GM21528 (cell line): ENCODE results near the gene RAD18.

Experiments
- ATAC-seq: cut with Tn5 transposase; IDR thresholded peaks from one replicate; pipeline ENCODE4 v1.9.1; 2021; ENCODE audit warnings: mild to moderate bottlenecking, moderate library complexity; ENCODE audit not compliant: unreplicated experiment, low FRiP score

Gene RAD18

GRCh38 chr3:8870134-8870533 is 93.1 kb downstream of the RAD18 start:
- no peak for ATAC-seq

GRCh38 chr3:8869613-8870012 is 93.7 kb downstream of the RAD18 start:
- ATAC-seq, result no peak

GRCh38 chr3:8868996-8869395 is 94.3 kb downstream of the RAD18 start:
- ATAC-seq, result no peak

GRCh38 chr3:8867646-8868045 is 95.6 kb downstream of the RAD18 start:
- no peak for ATAC-seq

- ATAC-seq, result no peak
Measured at GRCh38 chr3:8865697-8866096, 97.6 kb downstream of the RAD18 start.

- no peak for ATAC-seq
Measured at GRCh38 chr3:8864402-8865350, 98.6 kb downstream of the RAD18 start.

- no peak for ATAC-seq
Measured at GRCh38 chr3:8863891-8864290, 99.4 kb downstream of the RAD18 start.

- no peak for ATAC-seq
Measured at GRCh38 chr3:8857720-8858367, 105.4 kb downstream of the RAD18 start.

- no peak for ATAC-seq
Measured at GRCh38 chr3:8856721-8857120, 106.6 kb downstream of the RAD18 start.

GRCh38 chr3:8856071-8856470 is 107.2 kb downstream of the RAD18 start:
- ATAC-seq, result no peak

GRCh38 chr3:8854656-8855055 is 108.6 kb downstream of the RAD18 start:
- ATAC-seq, result no peak

- no peak for ATAC-seq
Measured at GRCh38 chr3:8853081-8853480, 110.2 kb downstream of the RAD18 start.

- ATAC-seq, result no peak
Measured at GRCh38 chr3:8852511-8852910, 110.8 kb downstream of the RAD18 start.

- ATAC-seq, result no peak
Measured at GRCh38 chr3:8851703-8852102, 111.6 kb downstream of the RAD18 start.

- no peak for ATAC-seq
Measured at GRCh38 chr3:8848696-8849131, 114.6 kb downstream of the RAD18 start.

GRCh38 chr3:8847317-8847716 is 116.0 kb downstream of the RAD18 start:
- no peak for ATAC-seq

GRCh38 chr3:8846176-8846575 is 117.1 kb downstream of the RAD18 start:
- ATAC-seq, result no peak

- no peak for ATAC-seq
Measured at GRCh38 chr3:8845641-8846040, 117.6 kb downstream of the RAD18 start.

GRCh38 chr3:8843347-8843746 is 119.9 kb downstream of the RAD18 start:
- ATAC-seq, result no peak

- ATAC-seq, result no peak
Measured at GRCh38 chr3:8842293-8842692, 121.0 kb downstream of the RAD18 start.

GRCh38 chr3:8841472-8841871 is 121.8 kb downstream of the RAD18 start:
- no peak for ATAC-seq

- no peak for ATAC-seq
Measured at GRCh38 chr3:8840556-8840955, 122.7 kb downstream of the RAD18 start.
